Astrocyte (in vitro differentiated cells and primary cell): ENCODE results near the gene TENM4. TPM values are rescaled to one million over a fixed set of nuclear protein-coding genes. Genes with fewer than 3 reads are reported as not detected.

Experiments
- DNase-seq: peaks from one replicate; pipeline ENCODE4 v3.0.0-alpha.2; 2010; ENCODE audit warnings: low read depth
- FAIRE-seq: peaks from 2 replicates; lab custom pipeline; 2011; peaks lifted over from hg19 to GRCh38; lab: Jason Lieb, UNC
- H2AFZ ChIP-seq: 2 replicates; pipeline ENCODE4 v1.6.0; 2012; ENCODE audit warnings: low read depth, low read length, inconsistent platforms
- H3K27ac ChIP-seq: 2 replicates; pipeline ENCODE4 v1.5.1; 2011; ENCODE audit warnings: low read depth, low read length, inconsistent platforms
- H3K27me3 ChIP-seq: 2 replicates; pipeline ENCODE4 v1.6.0; 2011; ENCODE audit warnings: low read length, inconsistent platforms; ENCODE audit not compliant: insufficient read depth
- H3K36me3 ChIP-seq: 2 replicates; pipeline ENCODE4 v1.5.1; 2011; ENCODE audit warnings: low read length, inconsistent platforms; ENCODE audit not compliant: insufficient read depth
- H3K4me1 ChIP-seq: 2 replicates; pipeline ENCODE4 v1.5.1; 2011; ENCODE audit warnings: low read length, inconsistent platforms; ENCODE audit not compliant: insufficient read depth
- H3K4me2 ChIP-seq: 2 replicates; pipeline ENCODE4 v1.6.0; 2012; ENCODE audit warnings: low read length, inconsistent platforms
- H3K4me3 ChIP-seq: 2 replicates; pipeline ENCODE4 v1.5.1; 2011; ENCODE audit warnings: low read depth, mild to moderate bottlenecking, low read length, inconsistent platforms; ENCODE audit not compliant: insufficient read depth
- H3K79me2 ChIP-seq: 2 replicates; pipeline ENCODE4 v1.6.0; 2012; ENCODE audit warnings: mild to moderate bottlenecking, low read length, inconsistent platforms; ENCODE audit not compliant: insufficient read depth
- H3K9ac ChIP-seq: 2 replicates; pipeline ENCODE4 v1.6.0; 2012; ENCODE audit warnings: mild to moderate bottlenecking, low read length, inconsistent platforms
- H3K9me3 ChIP-seq: 2 replicates; pipeline ENCODE4 v1.5.1; 2012; ENCODE audit warnings: low read depth, mild to moderate bottlenecking, low read length, inconsistent platforms; ENCODE audit not compliant: insufficient read depth
- H4K20me1 ChIP-seq: 2 replicates; pipeline ENCODE4 v1.6.0; 2012; ENCODE audit warnings: low read length, inconsistent platforms; ENCODE audit not compliant: insufficient read depth
- H3K27ac Mint-ChIP-seq: one replicate; pipeline ENCODE4 v1.8.0; 2021; ENCODE audit warnings: mild to moderate bottlenecking, mixed read lengths; ENCODE audit not compliant: unreplicated experiment
- H3K27me3 Mint-ChIP-seq: one replicate; pipeline ENCODE4 v1.8.0; 2021; ENCODE audit warnings: low read depth, mixed read lengths; ENCODE audit not compliant: unreplicated experiment
- H3K36me3 Mint-ChIP-seq: one replicate; pipeline ENCODE4 v1.8.0; 2021; ENCODE audit warnings: low read depth, mixed read lengths; ENCODE audit not compliant: unreplicated experiment
- H3K4me1 Mint-ChIP-seq: one replicate; pipeline ENCODE4 v1.8.0; 2021; ENCODE audit warnings: low read depth, mixed read lengths; ENCODE audit not compliant: unreplicated experiment
- H3K4me3 Mint-ChIP-seq: one replicate; pipeline ENCODE4 v1.8.0; 2021; ENCODE audit warnings: mild to moderate bottlenecking, moderate library complexity, mixed read lengths; ENCODE audit not compliant: unreplicated experiment
- H3K9me3 Mint-ChIP-seq: one replicate; pipeline ENCODE4 v1.8.0; 2021; ENCODE audit warnings: mild to moderate bottlenecking, mixed read lengths; ENCODE audit not compliant: unreplicated experiment
- EZH2 ChIP-seq: IDR thresholded peaks from 2 replicates; pipeline ENCODE4 v1.6.1; 2012; ENCODE audit warnings: mild to moderate bottlenecking, low read length, inconsistent platforms; ENCODE audit not compliant: insufficient read depth
- total RNA-seq: library from RNA; stranded (reverse); gene quantifications from 2 replicates; pipeline ENCODE4 v1.2.1, GENCODE V29; 2021
- TF ChIP-seq, protein P1 (sequence below): IDR thresholded peaks from 2 replicates; pipeline ENCODE4 v1.5.1; 2011; ENCODE audit warnings: low read depth, mild to moderate bottlenecking, inconsistent platforms, low read length, moderate library complexity; ENCODE audit not compliant: insufficient read depth

The TENM4 gene
- total RNA-seq, 1 donor from 2014 or later, result 7.5 TPM

DNA sequence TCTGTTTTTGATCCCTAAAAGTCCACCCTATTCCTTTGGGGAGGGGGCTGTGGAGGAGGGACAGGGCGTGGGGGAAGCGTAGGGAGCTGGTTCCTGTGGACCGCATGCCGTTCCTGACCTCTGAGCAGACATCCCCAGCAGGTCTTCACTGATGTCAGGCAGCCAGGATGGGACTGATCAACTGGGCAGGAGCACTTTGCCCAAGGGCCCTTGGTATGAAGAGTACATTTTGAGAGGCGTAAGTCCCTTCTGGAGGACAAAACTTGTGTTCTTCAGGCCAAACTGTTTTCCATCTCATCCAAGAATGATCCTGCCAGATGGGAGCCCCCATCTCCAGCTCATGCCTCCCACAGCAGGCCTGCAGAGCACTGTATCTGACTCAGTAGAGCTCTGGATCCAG is 785.3 kb downstream of the TENM4 start:
- FAIRE-seq (no peak), DNase-seq (no peak)
- peaks cover 2% of the 10 kb centered on the region for H3K36me3 Mint-ChIP-seq

DNA sequence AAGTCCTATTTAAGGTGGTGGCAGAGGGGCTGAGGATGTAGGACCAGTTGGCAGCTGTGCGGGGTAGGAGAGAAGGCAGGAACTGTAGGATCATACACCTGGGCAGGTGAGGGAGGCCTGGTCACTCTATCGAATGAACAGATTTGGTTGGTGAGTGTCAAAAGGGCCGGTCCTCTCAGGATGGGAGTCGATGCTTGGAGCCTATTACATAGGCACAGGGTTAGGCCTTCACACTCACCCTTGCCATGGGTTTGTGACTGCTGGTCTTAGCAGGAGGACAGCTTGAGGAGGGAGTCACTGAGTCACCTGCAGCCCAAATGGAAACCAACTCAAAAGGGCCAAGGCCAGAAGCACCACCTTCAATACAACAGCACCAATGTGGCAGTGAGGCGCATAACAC is 786.0 kb downstream of the TENM4 start:
- Histone ChIP-seq H2AFZ (no peak overlapping the region), H3K9ac (no peak overlapping the region), H3K36me3 (no peaks in the 10 kb centered on the region), H3K4me3 (no peak overlapping the region), H3K27ac (no peak overlapping the region), H3K4me1 (no peaks in the 10 kb centered on the region), H3K4me2 (no peak overlapping the region), H3K79me2 (no peaks in the 10 kb centered on the region), H4K20me1 (no peaks in the 10 kb centered on the region), H3K27me3 (no peaks in the 10 kb centered on the region), H3K9me3 (no peaks in the 10 kb centered on the region)
- peaks cover 15% of the 10 kb centered on the region for H3K27me3 Mint-ChIP-seq
- no peak for TF ChIP-seq EZH2
- TF ChIP-seq, protein P1, sequence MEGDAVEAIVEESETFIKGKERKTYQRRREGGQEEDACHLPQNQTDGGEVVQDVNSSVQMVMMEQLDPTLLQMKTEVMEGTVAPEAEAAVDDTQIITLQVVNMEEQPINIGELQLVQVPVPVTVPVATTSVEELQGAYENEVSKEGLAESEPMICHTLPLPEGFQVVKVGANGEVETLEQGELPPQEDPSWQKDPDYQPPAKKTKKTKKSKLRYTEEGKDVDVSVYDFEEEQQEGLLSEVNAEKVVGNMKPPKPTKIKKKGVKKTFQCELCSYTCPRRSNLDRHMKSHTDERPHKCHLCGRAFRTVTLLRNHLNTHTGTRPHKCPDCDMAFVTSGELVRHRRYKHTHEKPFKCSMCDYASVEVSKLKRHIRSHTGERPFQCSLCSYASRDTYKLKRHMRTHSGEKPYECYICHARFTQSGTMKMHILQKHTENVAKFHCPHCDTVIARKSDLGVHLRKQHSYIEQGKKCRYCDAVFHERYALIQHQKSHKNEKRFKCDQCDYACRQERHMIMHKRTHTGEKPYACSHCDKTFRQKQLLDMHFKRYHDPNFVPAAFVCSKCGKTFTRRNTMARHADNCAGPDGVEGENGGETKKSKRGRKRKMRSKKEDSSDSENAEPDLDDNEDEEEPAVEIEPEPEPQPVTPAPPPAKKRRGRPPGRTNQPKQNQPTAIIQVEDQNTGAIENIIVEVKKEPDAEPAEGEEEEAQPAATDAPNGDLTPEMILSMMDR, result no peak
- DNase-seq (no peak), FAIRE-seq (no peak)
- peaks cover 2% of the 10 kb centered on the region for H3K9me3 Mint-ChIP-seq
- H3K36me3 Mint-ChIP-seq, result peaks cover 2% of the 10 kb centered on the region
- H3K27ac Mint-ChIP-seq, result no peak overlapping the region
- H3K4me3 Mint-ChIP-seq, result no peak overlapping the region
- peaks cover 2% of the 10 kb centered on the region for H3K4me1 Mint-ChIP-seq

More for the DNA sequence above, 785.3 kb downstream of the TENM4 start:
- peaks cover 3% of the 10 kb centered on the region for H3K4me1 ChIP-seq
- no peak overlapping the region for H3K4me2 ChIP-seq
- H2AFZ ChIP-seq, result no peak overlapping the region
- peaks cover 2% of the 10 kb centered on the region for H3K9me3 Mint-ChIP-seq
- H3K4me1 Mint-ChIP-seq, result peaks cover 2% of the 10 kb centered on the region
- TF ChIP-seq, protein P1, result no peak
- TF ChIP-seq EZH2, result no peak
- H3K27me3 Mint-ChIP-seq, result peaks cover 15% of the 10 kb centered on the region
- H3K9me3 ChIP-seq, result no peaks in the 10 kb centered on the region
- H3K9ac ChIP-seq, result no peak overlapping the region
- H3K4me3 Mint-ChIP-seq, result no peak overlapping the region
- H3K4me3 ChIP-seq, result no peak overlapping the region
- H3K79me2 ChIP-seq, result no peaks in the 10 kb centered on the region
- no peak overlapping the region for H3K27ac ChIP-seq
- H4K20me1 ChIP-seq, result no peaks in the 10 kb centered on the region
- H3K27me3 ChIP-seq, result no peaks in the 10 kb centered on the region
- no peak overlapping the region for H3K27ac Mint-ChIP-seq
- H3K36me3 ChIP-seq, result no peaks in the 10 kb centered on the region

DNA sequence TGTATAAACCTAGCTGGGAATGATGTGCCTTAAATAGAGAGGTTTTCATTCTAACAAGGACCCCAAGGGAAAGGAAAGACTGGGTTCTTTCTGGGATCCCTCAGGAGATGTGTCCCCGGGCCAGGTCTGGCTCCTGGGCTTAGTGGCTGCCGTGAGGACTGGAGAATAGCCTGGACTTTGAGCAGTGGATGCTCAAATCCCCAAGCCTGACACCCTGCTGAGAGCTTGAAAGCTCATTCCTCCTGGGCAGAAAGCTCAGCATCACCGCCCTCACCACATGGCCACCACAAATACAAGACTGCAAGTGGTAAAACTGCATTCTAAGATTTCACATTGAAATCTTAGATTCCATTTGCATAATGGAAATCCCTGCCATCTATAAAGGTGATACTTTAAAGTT is 786.8 kb downstream of the TENM4 start:
- no peaks in the 10 kb centered on the region for H4K20me1 ChIP-seq
- no peak overlapping the region for H3K4me3 Mint-ChIP-seq
- H3K4me2 ChIP-seq, result no peak overlapping the region
- H3K36me3 ChIP-seq, result no peaks in the 10 kb centered on the region
- H3K36me3 Mint-ChIP-seq, result peaks cover 2% of the 10 kb centered on the region
- TF ChIP-seq, protein P1, result no peak
- no peak for TF ChIP-seq EZH2
- no peaks in the 10 kb centered on the region for H3K9me3 ChIP-seq
- DNase-seq, result no peak
- H3K27me3 ChIP-seq, result no peaks in the 10 kb centered on the region
- no peaks in the 10 kb centered on the region for H3K79me2 ChIP-seq
- no peaks in the 10 kb centered on the region for H3K4me1 ChIP-seq
- no peak for FAIRE-seq
- no peak overlapping the region for H3K27ac Mint-ChIP-seq
- H3K4me1 Mint-ChIP-seq, result peaks cover 2% of the 10 kb centered on the region
- H3K4me3 ChIP-seq, result no peak overlapping the region
- H3K9ac ChIP-seq, result no peak overlapping the region
- no peak overlapping the region for H2AFZ ChIP-seq
- H3K9me3 Mint-ChIP-seq, result peaks cover 2% of the 10 kb centered on the region
- peaks cover 22% of the 10 kb centered on the region for H3K27me3 Mint-ChIP-seq
- H3K27ac ChIP-seq, result no peak overlapping the region
